PC-9 (cell line): ENCODE measurements around the gene MRPL55. TPM values are rescaled to one million over a fixed set of nuclear protein-coding genes. Genes with fewer than 3 reads are reported as not detected.

Experiments used
- BruUV-seq: library from RNA; stranded (reverse); fragments of 400-500 nt; replicated peaks from 2 replicates; lab custom pipeline; 2021; lab: Mats Ljungman, UMichigan
- CTCF ChIA-PET: fragments of 300-600 bp; sonication (Branson Sonifier 250); formaldehyde crosslinking; loops from one replicate; lab custom pipeline; 2022; ENCODE audit warnings: antibody characterized with exemption; lab: Charles Lee
- POLR2A ChIA-PET: fragments of 300-600 bp; sonication (Branson Sonifier 250); formaldehyde crosslinking; loops from one replicate; lab custom pipeline; 2022; ENCODE audit warnings: antibody characterized with exemption; ENCODE audit not compliant: unreplicated experiment; lab: Charles Lee
- DNase-seq, 2 experiments: peaks; one replicate each; pipeline versions ENCODE4 v3.0.0 to v3.0.0-alpha.2; 2015 to 2022; ENCODE audit warnings: mixed read lengths in 1 of 2
- H2AFZ ChIP-seq: fragments of 200-600 bp; sonication (generic); 2 replicates; pipeline ENCODE4 v1.8.1; 2017; ENCODE audit warnings: antibody characterized with exemption
- H3F3A ChIP-seq: fragments of 200-600 bp; sonication (generic); 2 replicates; pipeline ENCODE4 v1.8.1; 2017; ENCODE audit warnings: antibody characterized with exemption, mild to moderate bottlenecking, low read depth; ENCODE audit not compliant: insufficient read depth
- H3K27ac ChIP-seq: fragments of 200-600 bp; sonication (generic); 2 replicates; pipeline ENCODE4 v1.6.1; 2016; ENCODE audit warnings: mixed run types
- H3K27me3 ChIP-seq: fragments of 200-600 bp; sonication (generic); 2 replicates; pipeline ENCODE4 v1.6.1; 2016; ENCODE audit warnings: low read depth, mixed run types; ENCODE audit not compliant: insufficient read depth
- H3K36me3 ChIP-seq: fragments of 200-600 bp; sonication (generic); 2 replicates; pipeline ENCODE4 v1.6.1; 2016; ENCODE audit warnings: low read depth, mixed run types
- H3K4me1 ChIP-seq: fragments of 200-600 bp; sonication (generic); replicated peaks from 2 replicates; pipeline ENCODE4 v1.6.1; 2016; ENCODE audit warnings: mixed run types; ENCODE audit not compliant: insufficient read depth
- H3K4me2 ChIP-seq: fragments of 200-600 bp; sonication (generic); 2 replicates; pipeline ENCODE4 v1.6.1; 2017; ENCODE audit warnings: mixed run types
- H3K4me3 ChIP-seq: fragments of 200-600 bp; sonication (generic); 2 replicates; pipeline ENCODE4 v1.6.1; 2016; ENCODE audit warnings: mixed run types
- H3K79me2 ChIP-seq: fragments of 200-600 bp; sonication (generic); 2 replicates; pipeline ENCODE4 v1.6.1; 2017; ENCODE audit warnings: low read depth, mixed run types
- H3K9me2 ChIP-seq: fragments of 200-600 bp; sonication (generic); 2 replicates; pipeline ENCODE4 v1.8.1; 2017; ENCODE audit warnings: mild to moderate bottlenecking; ENCODE audit not compliant: insufficient read depth
- H3K9me3 ChIP-seq: fragments of 200-600 bp; sonication (generic); 2 replicates; pipeline ENCODE4 v1.8.1; 2016; ENCODE audit warnings: low read depth; ENCODE audit not compliant: insufficient read depth
- H4K20me1 ChIP-seq: fragments of 200-600 bp; sonication (generic); 2 replicates; pipeline ENCODE4 v1.8.1; 2017; ENCODE audit not compliant: insufficient read depth
- EZH2 ChIP-seq: fragments of 200-600 bp; sonication (generic); IDR thresholded peaks from 2 replicates; pipeline ENCODE4 v1.8.0; 2017; ENCODE audit warnings: antibody characterized with exemption, low read depth
- intact Hi-C: fragments of 100-400 bp; cut with micrococcal nuclease; formaldehyde crosslinking; loops from one replicate; pipeline ENCODE4 v1.10.0; 2022; ENCODE audit not compliant: unreplicated experiment
- total RNA-seq: library from RNA; stranded (reverse); gene quantifications from 2 replicates; pipeline ENCODE4 v1.2.3, GENCODE V29; 2021
- TF ChIP-seq, protein P1 (sequence below): fragments of 200-600 bp; sonication (generic); conservative IDR thresholded peaks from 2 replicates; pipeline ENCODE4 v1.6.1; 2017; ENCODE audit warnings: mixed run types, antibody characterized with exemption, mild to moderate bottlenecking, moderate library complexity

Gene MRPL55
- total RNA-seq, 1 experiment from 2014 or later: 81.0 TPM

DNA sequence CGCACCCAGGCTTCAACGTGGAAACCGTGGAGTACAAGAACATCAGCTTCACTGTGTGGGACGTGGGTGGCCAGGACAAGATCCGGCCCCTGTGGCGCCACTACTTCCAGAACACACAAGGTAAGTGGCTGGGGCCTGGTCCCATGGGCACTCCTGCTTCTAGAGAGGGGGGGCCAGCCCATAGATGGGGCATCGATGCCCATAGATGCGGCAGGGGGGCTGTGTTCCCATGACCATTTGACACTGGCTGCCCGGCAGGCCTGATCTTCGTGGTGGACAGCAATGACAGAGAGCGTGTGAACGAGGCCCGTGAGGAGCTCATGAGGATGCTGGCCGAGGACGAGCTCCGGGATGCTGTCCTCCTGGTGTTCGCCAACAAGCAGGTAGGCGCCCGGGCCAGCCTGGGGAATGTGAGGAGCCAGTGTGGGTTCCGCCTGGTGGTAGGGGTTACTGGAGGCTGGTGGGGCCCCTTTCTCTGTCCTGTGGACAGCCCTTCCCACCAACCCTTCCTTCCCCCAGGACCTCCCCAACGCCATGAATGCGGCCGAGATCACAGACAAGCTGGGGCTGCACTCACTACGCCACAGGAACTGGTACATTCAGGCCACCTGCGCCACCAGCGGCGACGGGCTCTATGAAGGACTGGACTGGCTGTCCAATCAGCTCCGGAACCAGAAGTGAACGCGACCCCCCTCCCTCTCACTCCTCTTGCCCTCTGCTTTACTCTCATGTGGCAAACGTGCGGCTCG lies 11.6 kb downstream of the MRPL55 start:
- Histone ChIP-seq H3K36me3 (peaks cover 40% of the 10 kb centered on the region), H3K4me1 (peaks cover 10% of the 10 kb centered on the region), H3K9me2 (no peaks in the 10 kb centered on the region), H3K79me2 (peaks cover 56% of the 10 kb centered on the region), H3F3A (peaks cover 74% of the 10 kb centered on the region), H2AFZ (no peak overlapping the region), H4K20me1 (peaks cover 80% of the 10 kb centered on the region), H3K27me3 (no peaks in the 10 kb centered on the region), H3K9me3 (peaks cover 2% of the 10 kb centered on the region; the same call in 1 of the 2 replicates), H3K4me3 (no peak overlapping the region), H3K4me2 (no peak overlapping the region), H3K27ac (no peak overlapping the region)
- CTCF ChIA-PET: no interaction called here
- TF ChIP-seq, protein P1, sequence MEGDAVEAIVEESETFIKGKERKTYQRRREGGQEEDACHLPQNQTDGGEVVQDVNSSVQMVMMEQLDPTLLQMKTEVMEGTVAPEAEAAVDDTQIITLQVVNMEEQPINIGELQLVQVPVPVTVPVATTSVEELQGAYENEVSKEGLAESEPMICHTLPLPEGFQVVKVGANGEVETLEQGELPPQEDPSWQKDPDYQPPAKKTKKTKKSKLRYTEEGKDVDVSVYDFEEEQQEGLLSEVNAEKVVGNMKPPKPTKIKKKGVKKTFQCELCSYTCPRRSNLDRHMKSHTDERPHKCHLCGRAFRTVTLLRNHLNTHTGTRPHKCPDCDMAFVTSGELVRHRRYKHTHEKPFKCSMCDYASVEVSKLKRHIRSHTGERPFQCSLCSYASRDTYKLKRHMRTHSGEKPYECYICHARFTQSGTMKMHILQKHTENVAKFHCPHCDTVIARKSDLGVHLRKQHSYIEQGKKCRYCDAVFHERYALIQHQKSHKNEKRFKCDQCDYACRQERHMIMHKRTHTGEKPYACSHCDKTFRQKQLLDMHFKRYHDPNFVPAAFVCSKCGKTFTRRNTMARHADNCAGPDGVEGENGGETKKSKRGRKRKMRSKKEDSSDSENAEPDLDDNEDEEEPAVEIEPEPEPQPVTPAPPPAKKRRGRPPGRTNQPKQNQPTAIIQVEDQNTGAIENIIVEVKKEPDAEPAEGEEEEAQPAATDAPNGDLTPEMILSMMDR: no peak
- TF ChIP-seq EZH2: no peak
- no peak for DNase-seq
- BruUV-seq: TSS peak; percentile 39
- intact Hi-C loops: no loop called here
- POLR2A ChIA-PET: interaction anchor here (0.7 kb wide), 1 partner anchor 274 kb away, joined by 3 read pairs; no protein-coding TSS in a partner anchor

DNA sequence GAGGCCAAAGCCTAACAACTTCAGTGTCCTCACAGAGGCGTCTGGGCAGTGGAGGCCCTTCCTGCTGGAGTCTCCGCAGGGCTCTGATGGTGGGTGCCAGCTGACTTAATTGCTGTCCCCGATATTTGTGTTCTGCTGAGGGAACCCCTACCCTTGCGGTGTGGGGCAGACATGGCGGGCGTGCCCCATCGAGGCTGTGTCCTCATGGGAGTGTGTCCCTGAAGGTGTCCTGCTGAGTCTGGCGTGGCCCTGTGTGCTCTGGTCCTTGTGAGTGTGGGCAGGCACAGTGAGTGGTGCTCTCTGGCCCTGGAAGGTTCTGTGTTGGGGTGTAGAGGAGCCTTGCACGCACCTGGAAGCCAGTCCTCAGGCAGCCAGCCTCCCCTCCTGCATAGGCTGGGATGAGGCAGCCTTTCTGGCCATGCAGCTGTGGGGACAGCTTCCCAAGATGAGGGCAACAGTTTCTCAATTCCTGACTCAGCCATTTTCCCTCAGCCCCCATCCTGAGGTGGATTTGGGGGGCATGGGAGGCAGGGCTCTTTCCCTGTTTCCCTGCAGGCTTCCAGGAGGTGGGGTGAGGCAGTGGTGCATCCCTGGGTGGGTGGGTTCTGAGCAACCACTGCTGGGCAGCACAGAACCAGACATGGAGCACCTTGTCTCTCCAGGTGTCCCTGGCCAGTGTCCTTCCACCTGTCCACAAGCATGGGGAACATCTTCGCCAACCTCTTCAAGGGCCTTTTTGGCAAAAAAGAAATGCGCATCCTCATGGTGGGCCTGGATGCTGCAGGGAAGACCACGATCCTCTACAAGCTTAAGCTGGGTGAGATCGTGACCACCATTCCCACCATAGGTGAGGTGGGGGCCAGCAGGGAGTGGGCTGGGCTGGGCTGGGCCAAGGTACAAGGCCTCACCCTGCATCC lies 12.4 kb downstream of the MRPL55 start:
- peaks cover 2% of the 10 kb centered on the region; the same call in 1 of the 2 replicates for H3K9me3 ChIP-seq
- intact Hi-C loops: no loop called here
- no peak overlapping the region for H3K4me3 ChIP-seq
- H3K79me2 ChIP-seq: peaks cover 64% of the 10 kb centered on the region
- H3K36me3 ChIP-seq: peaks cover 48% of the 10 kb centered on the region
- H3K9me2 ChIP-seq: no peaks in the 10 kb centered on the region
- DNase-seq: no peak
- peaks cover 18% of the 10 kb centered on the region for H3K4me1 ChIP-seq
- ChIA-PET CTCF (no interaction called here), POLR2A (no interaction called here)
- H2AFZ ChIP-seq: no peak overlapping the region
- BruUV-seq: no TSS peak
- H3K27ac ChIP-seq: no peak overlapping the region
- H3F3A ChIP-seq: peaks cover 73% of the 10 kb centered on the region
- peaks cover 88% of the 10 kb centered on the region for H4K20me1 ChIP-seq
- TF ChIP-seq, protein P1: no peak
- TF ChIP-seq EZH2: no peak
- no peaks in the 10 kb centered on the region for H3K27me3 ChIP-seq
- no peak overlapping the region for H3K4me2 ChIP-seq

DNA sequence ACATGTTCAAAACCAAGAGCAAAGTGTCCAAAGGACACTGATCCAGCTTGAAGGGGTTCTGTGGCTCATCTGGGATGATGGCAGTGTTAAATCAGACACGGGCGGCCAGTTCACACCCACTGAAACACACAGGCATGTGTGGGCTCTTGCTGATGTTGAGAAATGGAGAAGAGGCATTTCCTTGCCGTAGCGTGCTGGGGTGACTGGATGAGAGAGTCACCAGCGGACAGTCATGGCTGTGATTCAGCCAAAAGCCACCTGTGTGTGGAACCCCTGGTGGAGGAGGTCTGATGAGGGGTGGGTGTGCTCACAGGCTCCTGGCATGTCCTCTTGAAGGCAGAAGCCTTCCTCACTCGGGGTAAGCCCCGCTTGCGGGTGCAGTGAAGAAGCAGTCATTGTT lies 13.2 kb downstream of the MRPL55 start:
- H3K79me2 ChIP-seq: peaks cover 71% of the 10 kb centered on the region
- peaks cover 73% of the 10 kb centered on the region for H3F3A ChIP-seq
- H3K9me2 ChIP-seq: no peaks in the 10 kb centered on the region
- H3K4me2 ChIP-seq: no peak overlapping the region
- BruUV-seq: no TSS peak
- H3K4me3 ChIP-seq: no peak overlapping the region
- H3K9me3 ChIP-seq: peaks cover 2% of the 10 kb centered on the region; the same call in 1 of the 2 replicates
- peaks cover 55% of the 10 kb centered on the region for H3K36me3 ChIP-seq
- H2AFZ ChIP-seq: no peak overlapping the region
- H4K20me1 ChIP-seq: peaks cover 95% of the 10 kb centered on the region
- ChIA-PET POLR2A (no interaction called here), CTCF (no interaction called here)
- no peak overlapping the region for H3K27ac ChIP-seq
- intact Hi-C loops: no loop called here
- no peak for DNase-seq
- no peaks in the 10 kb centered on the region for H3K27me3 ChIP-seq
- no peak for TF ChIP-seq EZH2
- TF ChIP-seq, protein P1: no peak
- H3K4me1 ChIP-seq: peaks cover 23% of the 10 kb centered on the region
